Neutrophil (primary cell): Measurements from ENCODE around the gene NAT14.
A peak's percentile ranks its signal among the peaks of the same experiment; 100 is the strongest.

Experiments
- H3K27ac ChIP-seq: fragments of 200-600 bp; sonication (generic); 2 replicates; pipeline ENCODE4 v1.5.1; 2016; ENCODE audit warnings: mild to moderate bottlenecking, moderate library complexity
- H3K27me3 ChIP-seq: fragments of 200-600 bp; sonication (generic); 2 replicates; pipeline ENCODE4 v1.6.0; 2016; ENCODE audit warnings: mild to moderate bottlenecking
- H3K36me3 ChIP-seq: fragments of 200-600 bp; sonication (generic); 2 replicates; pipeline ENCODE4 v1.5.1; 2017
- H3K4me1 ChIP-seq, 2 experiments: fragments of 200-600 bp in 1 of 2; sonication (generic) in 1 of 2; 1 replicate in 1 of 2; 2 replicates in 1 of 2; pipeline versions ENCODE4 v1.5.1 to v1.6.1; 2013 to 2016; ENCODE audit warnings: low read depth in 1 of 2, low read length in 1 of 2, mild to moderate bottlenecking in 1 of 2, moderate library complexity in 1 of 2; ENCODE audit not compliant: control insufficient read depth in 1 of 2, insufficient read depth in 1 of 2
- H3K4me3 ChIP-seq, 2 experiments: fragments of 200-600 bp in 1 of 2; sonication (generic) in 1 of 2; 1 replicate in 1 of 2; 2 replicates in 1 of 2; pipeline ENCODE4 v1.5.1; 2013 to 2016; ENCODE audit warnings: low read depth in 1 of 2, low read length in 1 of 2, mild to moderate bottlenecking in 1 of 2, moderate library complexity in 1 of 2
- H3K9me3 ChIP-seq: fragments of 200-600 bp; sonication (generic); 2 replicates; pipeline ENCODE4 v1.5.1; 2016
- CTCF ChIP-seq: fragments of 200-600 bp; sonication (generic); IDR thresholded peaks from 2 replicates; pipeline ENCODE4 v1.5.1; 2016; ENCODE audit warnings: antibody characterized with exemption

NAT14 gene

GRCh38 chr19:55456347-55456746 lies 28.6 kb upstream of the NAT14 start:
- Histone ChIP-seq H3K9me3 (no peaks in the 10 kb centered on the region), H3K27ac (no peak overlapping the region), H3K4me1 (peaks cover 3 to 5% of the 10 kb centered on the region in 2 experiments), H3K4me3 (no peak overlapping the region), H3K27me3 (peaks cover 29% of the 10 kb centered on the region), H3K36me3 (no peaks in the 10 kb centered on the region)
- TF ChIP-seq CTCF = no peak

- peaks cover 14% of the 10 kb centered on the region for H3K27me3 ChIP-seq
- peaks cover 12 to 16% of the 10 kb centered on the region in 2 experiments for H3K4me1 ChIP-seq
- no peak for TF ChIP-seq CTCF
- no peak overlapping the region for H3K27ac ChIP-seq
- H3K36me3 ChIP-seq = no peaks in the 10 kb centered on the region
- H3K9me3 ChIP-seq = no peaks in the 10 kb centered on the region
- H3K4me3 ChIP-seq = no peak overlapping the region
These were observed 27.1 kb upstream of the NAT14 start for GRCh38 chr19:55457683-55458457.

- Histone ChIP-seq H3K27ac (no peak overlapping the region), H3K4me1 (peaks cover 12 to 16% of the 10 kb centered on the region in 2 experiments), H3K36me3 (no peaks in the 10 kb centered on the region), H3K4me3 (no peak overlapping the region), H3K9me3 (no peaks in the 10 kb centered on the region), H3K27me3 (no peaks in the 10 kb centered on the region)
- no peak for TF ChIP-seq CTCF
These were observed 25.4 kb upstream of the NAT14 start for GRCh38 chr19:55459551-55459949.

GRCh38 chr19:55459950-55460657 lies 24.9 kb upstream of the NAT14 start:
- TF ChIP-seq CTCF = no peak
- Histone ChIP-seq H3K27ac (no peak overlapping the region), H3K4me1 (peaks cover 12 to 16% of the 10 kb centered on the region in 2 experiments), H3K9me3 (no peaks in the 10 kb centered on the region), H3K36me3 (no peaks in the 10 kb centered on the region), H3K27me3 (no peaks in the 10 kb centered on the region), H3K4me3 (no peak overlapping the region)

- no peaks in the 10 kb centered on the region for H3K36me3 ChIP-seq
- peaks cover 5% of the 10 kb centered on the region for H3K27me3 ChIP-seq
- H3K4me3 ChIP-seq = peak overlapping the region; percentile 76 to 83
- no peak for TF ChIP-seq CTCF
- H3K9me3 ChIP-seq = no peaks in the 10 kb centered on the region
- H3K27ac ChIP-seq = no peak overlapping the region
- H3K4me1 ChIP-seq = peaks cover 12 to 16% of the 10 kb centered on the region in 2 experiments
These were observed 24.2 kb upstream of the NAT14 start for GRCh38 chr19:55460670-55461258.
